Activated naive CD4-positive, alpha-beta T cell treated with anti-CD3 and anti-CD28 coated beads for 36 hours (primary cell): ENCODE measurements around the gene PPM1K. TPM values are rescaled to one million over a fixed set of nuclear protein-coding genes. Genes with fewer than 3 reads are reported as not detected.

Experiments
- CTCF ChIA-PET: fragments of 350-600 bp; sonication (Branson Sonifier 250); formaldehyde crosslinking; loops from one replicate; lab custom pipeline; 2021; ENCODE audit warnings: antibody characterized with exemption; lab: Charles Lee
- DNase-seq: peaks from one replicate; pipeline ENCODE4 v3.0.0-alpha.2; 2020
- H3K27ac Mint-ChIP-seq: one replicate; pipeline ENCODE4 v1.8.0; 2021; ENCODE audit warnings: mild to moderate bottlenecking, mixed read lengths
- H3K27me3 Mint-ChIP-seq: one replicate; pipeline ENCODE4 v1.8.0; 2021; ENCODE audit warnings: low read depth, mixed read lengths
- H3K36me3 Mint-ChIP-seq: one replicate; pipeline ENCODE4 v1.8.0; 2021; ENCODE audit warnings: low read depth, mixed read lengths
- H3K4me1 Mint-ChIP-seq: one replicate; pipeline ENCODE4 v1.8.0; 2021; ENCODE audit warnings: low read depth, mixed read lengths
- H3K4me3 Mint-ChIP-seq: one replicate; pipeline ENCODE4 v1.8.0; 2021; ENCODE audit warnings: mild to moderate bottlenecking, moderate library complexity, mixed read lengths
- H3K9me3 Mint-ChIP-seq: one replicate; pipeline ENCODE4 v1.8.0; 2021; ENCODE audit warnings: mixed read lengths
- intact Hi-C: fragments of 100-400 bp; cut with micrococcal nuclease; formaldehyde crosslinking; loops from one replicate; pipeline ENCODE4 v1.15.1; 2023
- total RNA-seq, 2 experiments: library from RNA; stranded (reverse); gene quantifications; one replicate each; pipeline ENCODE4 v1.2.3, GENCODE V29; 2021

The PPM1K gene
- total RNA-seq, 2 experiments from 2014 or later: 54.1 to 55.2 TPM

DNA sequence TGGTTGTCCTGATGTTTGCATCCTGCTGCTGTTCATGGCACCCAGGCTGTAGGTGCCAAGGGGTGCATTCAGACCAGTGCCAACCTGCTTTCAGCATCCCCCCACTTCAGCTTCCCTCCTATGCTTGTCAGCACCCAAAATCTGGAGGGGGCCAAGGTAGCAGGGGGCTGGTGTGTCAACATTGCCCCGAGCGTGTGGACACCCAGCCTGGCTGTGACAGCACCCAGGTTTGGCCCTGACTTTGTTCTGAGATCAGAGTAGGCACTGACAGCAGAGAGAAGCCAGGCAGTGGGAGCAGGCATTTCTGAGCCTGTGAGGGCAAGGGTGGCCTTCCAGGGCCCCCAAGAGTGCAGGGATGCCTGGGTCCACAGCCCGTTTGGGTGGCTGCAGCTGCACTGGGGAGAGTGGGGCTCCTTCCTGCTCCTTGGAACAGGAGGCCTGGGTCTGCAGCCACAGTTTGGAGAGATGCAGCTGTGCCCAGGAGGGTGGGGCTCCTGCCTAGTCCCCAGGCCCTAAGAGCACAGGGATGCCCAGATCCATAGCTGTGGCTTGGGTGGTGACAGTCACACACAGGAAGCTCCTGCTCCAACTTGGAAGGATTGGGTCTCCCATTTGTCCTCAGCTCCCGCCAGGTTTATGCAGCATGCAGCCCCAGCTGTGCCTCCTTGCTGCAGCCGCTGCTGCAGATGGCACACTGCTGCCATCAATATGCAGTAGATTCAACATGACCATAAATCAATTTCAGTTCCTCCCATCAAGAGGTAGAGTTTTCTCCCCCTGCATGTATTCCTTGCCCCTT is 12.3 kb upstream of the PPM1K start:
- intact Hi-C loops: no loop called here
- Mint-ChIP-seq H3K36me3 (no peaks in the 10 kb centered on the region), H3K4me1 (no peaks in the 10 kb centered on the region), H3K27ac (no peak overlapping the region), H3K27me3 (no peaks in the 10 kb centered on the region), H3K9me3 (no peaks in the 10 kb centered on the region), H3K4me3 (no peak overlapping the region)
- CTCF ChIA-PET: interaction anchor here (1.0 to 1.6 kb wide), 2 partner anchors 85 to 219 kb away, joined by 3 to 4 read pairs; no protein-coding TSS in a partner anchor
- no peak for DNase-seq

DNA sequence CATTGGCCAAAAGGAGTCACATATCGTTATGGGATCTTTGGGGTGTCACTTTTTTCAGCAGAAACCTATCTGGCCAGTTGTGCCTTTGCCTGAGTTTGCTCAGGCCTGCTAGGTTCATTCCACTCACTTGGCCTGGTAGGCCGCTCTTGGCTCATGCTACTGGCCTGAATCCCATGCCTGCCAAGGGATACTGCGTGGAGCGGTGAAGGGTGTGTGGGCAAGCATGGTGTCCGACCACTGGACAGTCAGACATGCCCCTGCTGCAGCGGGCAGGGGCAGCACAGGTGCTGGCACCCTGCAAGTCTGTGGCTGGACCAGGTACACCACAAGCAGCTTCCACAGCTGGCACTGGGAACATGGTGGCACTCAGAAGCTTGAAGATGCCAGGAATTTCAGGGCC is 11.3 kb upstream of the PPM1K start:
- no peak for DNase-seq
- H3K4me3 Mint-ChIP-seq: no peak overlapping the region
- no peaks in the 10 kb centered on the region for H3K9me3 Mint-ChIP-seq
- CTCF ChIA-PET: no interaction called here
- no peaks in the 10 kb centered on the region for H3K27me3 Mint-ChIP-seq
- no peaks in the 10 kb centered on the region for H3K36me3 Mint-ChIP-seq
- no peak overlapping the region for H3K27ac Mint-ChIP-seq
- intact Hi-C loops: no loop called here
- H3K4me1 Mint-ChIP-seq: no peaks in the 10 kb centered on the region

DNA sequence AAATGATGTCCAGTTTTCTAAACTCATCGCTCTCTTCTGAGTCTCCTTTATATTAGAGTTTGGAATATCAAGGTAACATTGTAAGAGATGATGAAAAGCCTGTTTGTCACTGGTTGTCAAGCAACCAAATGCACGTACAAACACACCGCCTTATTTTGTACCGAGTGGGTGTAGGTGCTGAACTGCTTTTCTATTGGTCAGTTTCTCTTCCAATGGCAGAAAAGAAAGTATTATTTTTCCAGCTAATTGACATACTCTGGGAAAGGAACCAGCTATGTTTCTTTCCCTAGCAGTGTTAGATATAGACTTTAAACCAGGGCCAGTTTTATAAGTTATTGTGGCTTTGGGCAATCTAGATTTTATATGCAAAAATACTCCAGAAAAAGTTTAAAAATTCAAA is 6.6 kb upstream of the PPM1K start:
- no peak for DNase-seq
- intact Hi-C loops: no loop called here
- no peak overlapping the region for H3K27ac Mint-ChIP-seq
- H3K27me3 Mint-ChIP-seq: no peaks in the 10 kb centered on the region
- H3K4me1 Mint-ChIP-seq: no peaks in the 10 kb centered on the region
- CTCF ChIA-PET: no interaction called here
- H3K36me3 Mint-ChIP-seq: no peaks in the 10 kb centered on the region
- no peaks in the 10 kb centered on the region for H3K9me3 Mint-ChIP-seq
- H3K4me3 Mint-ChIP-seq: no peak overlapping the region

DNA sequence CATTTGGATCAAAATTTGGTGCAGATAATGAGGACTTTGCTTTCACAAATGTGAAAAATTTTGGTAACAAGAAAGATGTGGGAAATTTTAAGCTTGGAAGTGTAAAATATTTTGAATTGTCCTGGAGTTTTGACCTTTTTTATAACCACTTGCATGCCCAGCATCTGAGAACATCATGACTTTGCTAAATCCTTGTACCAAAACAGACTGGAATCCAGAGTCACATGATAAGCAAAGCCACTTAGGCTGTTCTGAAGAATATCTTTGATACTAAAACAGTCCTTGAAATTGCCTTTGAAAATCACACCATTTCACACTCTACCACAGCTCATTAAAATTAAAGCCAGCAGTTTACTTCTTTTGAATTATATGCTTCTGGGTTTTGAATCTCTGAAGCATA is 2.5 kb upstream of the PPM1K start:
- no peak for DNase-seq
- Mint-ChIP-seq H3K4me1 (peaks cover 18% of the 10 kb centered on the region), H3K27me3 (no peaks in the 10 kb centered on the region), H3K27ac (no peak overlapping the region), H3K9me3 (no peaks in the 10 kb centered on the region), H3K36me3 (peaks cover 7% of the 10 kb centered on the region), H3K4me3 (no peak overlapping the region)
- CTCF ChIA-PET: interaction anchor here (0.7 kb wide), 1 partner anchor 83 kb away, joined by 3 read pairs; no protein-coding TSS in a partner anchor
- intact Hi-C loops: loop anchor here (10.0 kb wide), 1 partner anchor 1008 kb away; no protein-coding TSS in a partner anchor

DNA sequence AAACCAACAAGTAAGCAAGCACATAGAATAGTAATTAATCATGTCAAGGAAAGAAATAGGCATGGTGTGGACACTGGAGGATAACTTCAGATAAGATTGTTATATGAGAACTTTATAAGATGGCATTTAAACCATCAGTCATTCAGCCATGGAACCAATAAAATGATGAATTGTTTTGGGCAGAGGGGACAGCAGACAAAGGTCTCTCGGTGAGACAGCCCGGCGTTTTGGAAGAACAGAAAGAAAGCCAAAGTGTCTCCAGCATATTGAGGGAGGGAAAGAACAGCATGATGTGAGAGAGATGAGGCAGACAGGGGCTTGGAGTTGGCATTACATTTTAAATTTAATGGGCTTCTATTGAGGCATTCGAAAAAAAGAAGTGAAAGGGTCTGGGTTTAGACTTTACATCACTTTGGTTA is 883 bp upstream of the PPM1K start:
- peaks cover 31% of the 10 kb centered on the region for H3K4me1 Mint-ChIP-seq
- H3K9me3 Mint-ChIP-seq: no peaks in the 10 kb centered on the region
- H3K4me3 Mint-ChIP-seq: peak overlapping the region; percentile 89
- DNase-seq: no peak
- intact Hi-C loops: loop anchor here (2.0 to 10.0 kb wide), 3 partner anchors 230 to 1010 kb away; partner anchors contain the start of gene PKD2
- no peaks in the 10 kb centered on the region for H3K27me3 Mint-ChIP-seq
- CTCF ChIA-PET: interaction anchor here (1.3 to 2.1 kb wide), 4 partner anchors 35 to 432 kb away, joined by 3 to 12 read pairs (median 6); no protein-coding TSS in a partner anchor
- peak overlapping the region; percentile 97 for H3K27ac Mint-ChIP-seq
- H3K36me3 Mint-ChIP-seq: peaks cover 9% of the 10 kb centered on the region

DNA sequence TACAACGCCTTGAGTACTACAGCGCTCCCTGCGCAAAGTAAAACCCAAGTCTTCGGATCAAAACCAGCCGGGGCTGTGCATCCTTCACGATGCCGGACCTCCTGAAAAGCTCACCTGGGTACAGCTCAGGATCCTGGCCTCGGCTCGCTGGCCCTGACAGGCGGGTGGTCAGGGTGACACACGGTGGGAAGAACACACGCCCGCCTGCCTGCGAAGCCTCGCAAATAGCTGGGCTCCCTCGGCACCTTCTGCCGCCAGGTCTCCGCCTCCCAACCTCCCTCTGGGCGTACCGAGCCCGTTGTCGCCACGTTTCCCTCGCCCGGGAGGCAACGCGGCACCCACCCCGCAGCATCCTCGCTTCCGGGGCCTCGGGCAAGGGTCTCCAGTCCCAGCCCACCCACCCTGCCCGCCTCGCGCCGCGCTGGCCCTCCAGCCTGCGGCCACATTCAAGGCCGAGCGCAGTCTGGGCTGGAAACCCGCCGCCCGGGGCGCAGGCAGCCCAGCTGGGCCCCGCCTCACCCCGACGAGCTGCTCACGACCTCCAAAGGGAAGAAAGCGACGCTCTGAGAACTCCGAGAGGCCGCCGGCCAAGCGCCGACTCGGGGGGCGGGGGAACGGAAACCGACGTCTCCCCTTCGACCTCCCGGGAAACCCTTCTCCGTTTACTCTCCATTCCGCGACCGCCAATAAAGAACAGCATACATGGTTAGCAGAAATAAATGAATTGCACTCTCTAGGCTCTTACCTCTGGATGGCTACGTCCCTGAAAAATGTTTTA is 511 bp downstream of the PPM1K start:
- Mint-ChIP-seq H3K36me3 (peaks cover 9% of the 10 kb centered on the region), H3K4me3 (peak overlapping the region; percentile 89), H3K4me1 (peaks cover 39% of the 10 kb centered on the region), H3K27me3 (no peaks in the 10 kb centered on the region), H3K9me3 (no peaks in the 10 kb centered on the region), H3K27ac (peak overlapping the region; percentile 98)
- DNase-seq: peak; percentile 61
- CTCF ChIA-PET: interaction anchor here (0.8 to 2.1 kb wide), 6 partner anchors 36 to 431 kb away, joined by 3 to 12 read pairs (median 4); partner anchors contain the start of gene HERC6
- intact Hi-C loops: loop anchor here (1.0 to 10.0 kb wide), 18 partner anchors 17 to 1277 kb away; partner anchors contain the start of genes HERC3, HERC5, HERC6 and KLHL8

DNA sequence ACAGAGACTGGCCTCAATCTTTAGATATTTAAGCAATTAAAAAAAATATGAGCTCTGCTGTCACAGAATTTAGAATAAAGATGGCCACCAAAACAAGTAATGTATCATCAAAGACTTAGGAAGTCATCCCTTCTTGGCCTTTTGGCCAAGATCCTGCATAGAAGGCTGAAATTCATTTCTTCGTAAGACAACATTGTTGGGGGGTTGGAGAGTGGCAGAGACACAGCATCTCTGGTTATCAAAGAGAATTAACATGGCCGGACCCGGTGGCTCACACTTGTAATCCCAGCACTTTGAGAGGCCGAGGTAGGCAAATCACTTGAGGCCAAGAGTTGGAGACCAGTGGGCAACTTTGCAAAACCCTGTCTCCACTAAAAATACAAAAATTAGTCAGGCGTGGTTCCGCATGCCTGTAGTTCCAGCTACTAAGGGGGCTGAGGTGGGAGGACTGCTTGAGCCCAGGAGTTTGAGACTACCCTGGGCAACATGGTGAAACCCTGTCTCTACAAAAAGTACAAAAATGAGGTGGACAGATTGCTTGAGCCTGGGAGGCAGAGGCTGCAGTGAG is 4.0 kb downstream of the PPM1K start:
- CTCF ChIA-PET: interaction anchor here (1.1 kb wide), 1 partner anchor 259 kb away, joined by 4 read pairs; no protein-coding TSS in a partner anchor
- peaks cover 29% of the 10 kb centered on the region for H3K36me3 Mint-ChIP-seq

DNA sequence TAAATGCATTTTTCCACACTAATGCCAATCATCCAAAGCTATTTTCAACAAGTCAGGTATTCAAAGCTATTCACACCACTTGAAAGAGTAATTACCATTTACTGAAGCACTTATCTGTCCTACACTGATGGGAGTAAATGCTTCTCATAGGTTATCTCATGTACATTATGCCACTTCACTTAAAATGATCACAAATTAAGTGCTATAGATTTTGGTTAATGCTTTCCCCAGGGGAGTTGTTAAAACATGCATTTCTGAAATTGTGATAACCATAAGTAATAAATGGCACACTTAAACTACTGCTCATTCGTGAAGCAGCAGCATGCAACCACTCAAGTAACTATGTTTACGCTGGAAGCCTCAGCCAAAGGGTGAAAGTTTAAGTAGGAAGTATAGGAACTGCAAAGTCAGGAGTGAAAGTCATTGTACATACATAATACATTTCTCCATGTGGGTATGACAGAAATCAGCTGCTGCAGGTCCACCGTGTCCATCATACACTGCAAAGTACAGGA is 6.6 kb downstream of the PPM1K start:
- DNase-seq: no peak
- H3K36me3 Mint-ChIP-seq: peaks cover 25% of the 10 kb centered on the region
- no peaks in the 10 kb centered on the region for H3K9me3 Mint-ChIP-seq
- peaks cover 47% of the 10 kb centered on the region for H3K4me1 Mint-ChIP-seq
- intact Hi-C loops: no loop called here
- H3K27ac Mint-ChIP-seq: no peak overlapping the region
- no peaks in the 10 kb centered on the region for H3K27me3 Mint-ChIP-seq
- CTCF ChIA-PET: no interaction called here
- H3K4me3 Mint-ChIP-seq: no peak overlapping the region

More for the DNA sequence above, 4.0 kb downstream of the PPM1K start:
- intact Hi-C loops: loop anchor here (5.0 to 10.0 kb wide), 4 partner anchors 522 to 1273 kb away; partner anchors contain the start of gene TIGD2
- H3K27me3 Mint-ChIP-seq: no peaks in the 10 kb centered on the region
- H3K4me1 Mint-ChIP-seq: peaks cover 53% of the 10 kb centered on the region
- H3K27ac Mint-ChIP-seq: no peak overlapping the region
- H3K9me3 Mint-ChIP-seq: no peaks in the 10 kb centered on the region
- no peak overlapping the region for H3K4me3 Mint-ChIP-seq
- no peak for DNase-seq

DNA sequence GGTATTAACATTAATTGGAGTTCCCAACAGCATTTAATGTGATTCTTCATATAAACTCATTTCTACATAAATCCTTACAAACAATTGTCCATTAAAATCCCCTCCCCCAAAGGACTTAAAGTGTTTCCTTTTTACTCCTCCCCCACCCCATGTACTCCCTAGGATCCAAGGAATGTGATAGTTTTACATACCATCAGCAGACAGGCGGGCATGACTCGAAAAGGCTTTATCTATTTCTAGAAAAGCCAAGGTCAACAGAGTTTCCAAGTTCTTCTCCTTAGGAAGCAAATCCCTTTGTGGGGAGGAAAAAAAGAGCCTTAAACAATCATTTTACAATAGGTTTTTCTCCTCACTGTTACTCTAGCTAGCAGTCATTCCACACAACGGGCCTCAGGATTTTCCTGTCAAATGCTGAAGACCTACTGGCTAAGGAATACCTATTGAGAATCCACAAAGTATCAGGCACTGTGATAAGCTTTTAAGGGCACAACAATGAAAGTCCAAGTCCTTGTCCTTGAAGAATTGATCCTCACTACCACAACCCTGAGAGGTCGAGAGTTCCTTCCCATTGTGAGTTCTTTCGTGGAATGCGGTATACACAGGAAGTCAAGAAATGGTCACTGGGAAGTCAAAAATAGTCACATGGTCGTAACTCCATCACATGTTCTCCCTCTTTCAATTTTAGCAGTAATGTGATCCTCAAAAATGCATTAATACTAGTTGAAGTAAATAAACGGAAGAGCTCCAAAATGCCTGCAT is 7.2 kb downstream of the PPM1K start:
- no peak for DNase-seq
- intact Hi-C loops: no loop called here
- no peak overlapping the region for H3K27ac Mint-ChIP-seq
- H3K27me3 Mint-ChIP-seq: no peaks in the 10 kb centered on the region
- peaks cover 44% of the 10 kb centered on the region for H3K4me1 Mint-ChIP-seq
- H3K4me3 Mint-ChIP-seq: no peak overlapping the region
- CTCF ChIA-PET: no interaction called here
- peaks cover 22% of the 10 kb centered on the region for H3K36me3 Mint-ChIP-seq
- no peaks in the 10 kb centered on the region for H3K9me3 Mint-ChIP-seq

DNA sequence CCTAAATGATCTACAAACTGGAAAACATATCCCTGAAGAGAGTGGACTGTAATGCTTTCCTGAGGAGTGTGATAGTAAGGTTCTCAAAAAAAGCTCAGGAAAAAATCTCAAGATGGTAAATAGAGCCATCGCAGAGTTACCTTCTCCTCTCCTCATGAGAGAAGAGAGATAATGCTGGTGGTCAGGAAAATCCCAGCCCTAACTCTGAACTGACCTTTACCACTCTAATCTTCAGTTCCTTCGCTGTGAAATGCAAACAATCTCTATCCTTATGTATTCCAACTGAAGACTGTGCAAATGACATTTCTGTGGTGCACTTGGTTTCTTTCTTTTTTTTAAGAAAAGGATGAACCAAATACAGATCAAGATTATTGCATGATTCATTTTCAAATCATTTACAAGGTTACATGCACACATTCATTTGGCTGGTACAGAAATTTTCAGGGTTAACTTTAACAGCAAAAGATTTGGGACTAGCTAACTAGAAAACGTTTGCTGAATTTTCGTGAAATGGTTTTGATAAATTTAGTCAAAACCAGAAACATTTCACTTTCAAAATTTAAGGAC is 8.3 kb downstream of the PPM1K start:
- CTCF ChIA-PET: interaction anchor here (0.7 kb wide), 1 partner anchor 239 kb away, joined by 4 read pairs; no protein-coding TSS in a partner anchor
- DNase-seq: no peak
- intact Hi-C loops: no loop called here
- Mint-ChIP-seq H3K27me3 (no peaks in the 10 kb centered on the region), H3K4me1 (peaks cover 37% of the 10 kb centered on the region), H3K36me3 (peaks cover 20% of the 10 kb centered on the region), H3K4me3 (no peak overlapping the region), H3K27ac (no peak overlapping the region), H3K9me3 (no peaks in the 10 kb centered on the region)

DNA sequence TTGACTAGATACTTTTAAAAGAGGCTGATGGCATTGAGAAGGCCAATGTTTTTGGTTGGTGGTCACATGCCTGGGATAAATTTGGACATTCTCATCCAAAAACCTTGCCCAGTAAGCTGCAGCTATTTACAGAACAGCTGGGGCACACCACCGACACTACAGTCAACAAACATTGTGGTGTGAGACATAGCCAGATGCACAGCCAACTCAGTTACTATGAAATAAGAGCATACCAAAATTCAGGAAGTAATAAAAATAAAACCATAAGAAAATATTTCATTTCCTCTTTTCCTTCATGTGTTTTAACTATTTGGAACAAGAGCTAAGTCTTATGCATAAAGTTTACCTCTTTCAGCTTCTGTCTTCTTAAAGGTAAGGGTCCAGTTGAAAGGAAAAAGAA is 8.8 kb downstream of the PPM1K start:
- Mint-ChIP-seq H3K9me3 (no peaks in the 10 kb centered on the region), H3K4me1 (peaks cover 34% of the 10 kb centered on the region), H3K27ac (no peak overlapping the region), H3K27me3 (no peaks in the 10 kb centered on the region), H3K36me3 (peaks cover 20% of the 10 kb centered on the region), H3K4me3 (no peak overlapping the region)
- CTCF ChIA-PET: no interaction called here
- no peak for DNase-seq
- intact Hi-C loops: no loop called here
